ENCODE measurements around the gene FCRL4.

- TF ChIP-seq CTCF (IDR thresholded peaks at IDR 0.05) (no peak), POLR2A (IDR thresholded peaks at IDR 0.05) (no peak)
Observed at GRCh38 chr1:157540160-157540748, 57.6 kb downstream of the FCRL4 start.

Measured in testis (tissue), 2 donors.